Measurements from ENCODE around the gene MTURN. TPM values are rescaled to one million over a fixed set of nuclear protein-coding genes. Genes with fewer than 3 reads are reported as not detected.

Gene MTURN
- total RNA-seq, 4 donors from 2014 or later = 196 to 252 (median 225) TPM

DNA sequence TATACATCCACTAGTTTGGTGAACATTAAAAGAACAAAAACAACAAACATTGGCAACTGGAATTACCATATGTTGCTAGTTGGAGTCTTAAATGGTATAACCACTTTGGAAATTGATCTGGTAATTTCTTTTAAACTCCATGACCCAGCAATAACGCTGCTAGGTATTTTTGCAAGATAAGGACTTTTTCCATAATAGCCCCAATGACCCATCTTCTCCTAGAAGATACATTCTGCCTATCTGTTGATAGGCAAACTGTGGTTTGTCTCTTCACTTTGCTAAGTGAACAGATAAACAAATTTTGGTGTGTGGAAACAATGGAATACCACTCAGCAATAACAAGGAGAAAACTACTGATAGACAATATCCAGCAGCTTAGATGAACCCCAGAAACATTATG is 30.6 kb upstream of the MTURN start:
- Histone ChIP-seq H3K27me3 (no peaks in the 10 kb centered on the region), H3K4me1 (no peaks in the 10 kb centered on the region), H3K36me3 (no peaks in the 10 kb centered on the region), H3K4me3 (no peak overlapping the region), H3K9me3 (no peaks in the 10 kb centered on the region), H3K27ac (no peak overlapping the region)
- no peak for TF ChIP-seq EP300 (IDR thresholded peaks at IDR 0.05)
- TF ChIP-seq POLR2A (IDR thresholded peaks at IDR 0.05) = no peak
- TF ChIP-seq POLR2AphosphoS5 (IDR thresholded peaks at IDR 0.05) = no peak
- TF ChIP-seq, protein P1, sequence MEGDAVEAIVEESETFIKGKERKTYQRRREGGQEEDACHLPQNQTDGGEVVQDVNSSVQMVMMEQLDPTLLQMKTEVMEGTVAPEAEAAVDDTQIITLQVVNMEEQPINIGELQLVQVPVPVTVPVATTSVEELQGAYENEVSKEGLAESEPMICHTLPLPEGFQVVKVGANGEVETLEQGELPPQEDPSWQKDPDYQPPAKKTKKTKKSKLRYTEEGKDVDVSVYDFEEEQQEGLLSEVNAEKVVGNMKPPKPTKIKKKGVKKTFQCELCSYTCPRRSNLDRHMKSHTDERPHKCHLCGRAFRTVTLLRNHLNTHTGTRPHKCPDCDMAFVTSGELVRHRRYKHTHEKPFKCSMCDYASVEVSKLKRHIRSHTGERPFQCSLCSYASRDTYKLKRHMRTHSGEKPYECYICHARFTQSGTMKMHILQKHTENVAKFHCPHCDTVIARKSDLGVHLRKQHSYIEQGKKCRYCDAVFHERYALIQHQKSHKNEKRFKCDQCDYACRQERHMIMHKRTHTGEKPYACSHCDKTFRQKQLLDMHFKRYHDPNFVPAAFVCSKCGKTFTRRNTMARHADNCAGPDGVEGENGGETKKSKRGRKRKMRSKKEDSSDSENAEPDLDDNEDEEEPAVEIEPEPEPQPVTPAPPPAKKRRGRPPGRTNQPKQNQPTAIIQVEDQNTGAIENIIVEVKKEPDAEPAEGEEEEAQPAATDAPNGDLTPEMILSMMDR (IDR thresholded peaks at IDR 0.05) = no peak
- 74 to 81% methylated on average over 1 of the region's 1 CpG for WGBS, 2 donors (ENCODE audit: low coverage in 1 of 2)
- no peak for ATAC-seq

DNA sequence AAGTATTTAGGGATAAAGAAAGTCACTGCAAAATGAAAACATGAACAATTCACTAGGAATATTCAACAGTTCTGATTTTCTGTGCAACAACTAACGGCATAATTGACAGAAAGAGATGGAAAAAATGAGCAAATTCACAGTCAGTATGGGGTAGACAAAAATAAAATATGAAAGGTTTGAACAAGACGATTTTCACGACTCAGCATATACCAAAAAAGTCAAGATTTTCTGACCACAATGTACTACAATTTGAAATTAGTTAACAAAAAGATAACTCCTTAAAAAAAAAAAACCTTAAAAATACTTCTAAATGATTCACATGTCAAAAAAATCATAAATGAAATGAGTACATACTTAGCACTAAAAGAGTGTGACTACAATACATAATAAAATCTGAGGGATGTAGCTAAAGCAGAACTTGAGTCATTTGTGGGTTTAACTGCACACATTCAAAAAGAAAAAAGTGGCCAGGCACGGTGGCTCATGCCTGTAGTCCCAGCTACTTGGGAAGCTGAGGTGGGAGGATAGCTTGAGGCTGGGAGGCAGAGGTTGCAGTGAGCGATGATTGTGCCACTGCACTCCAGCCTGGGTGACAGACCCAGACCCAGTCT is 22.6 kb upstream of the MTURN start:
- no peak for TF ChIP-seq POLR2AphosphoS5 (IDR thresholded peaks at IDR 0.05)
- TF ChIP-seq EP300 (IDR thresholded peaks at IDR 0.05) = no peak
- TF ChIP-seq POLR2A (IDR thresholded peaks at IDR 0.05) = no peak
- TF ChIP-seq, protein P1 (IDR thresholded peaks at IDR 0.05) = no peak
- no peaks in the 10 kb centered on the region for H3K4me1 ChIP-seq
- no peak for ATAC-seq
- no peak overlapping the region for H3K27ac ChIP-seq
- H3K27me3 ChIP-seq = no peaks in the 10 kb centered on the region
- no peak overlapping the region for H3K4me3 ChIP-seq
- peaks cover 0 to 16% (median 0%) of the 10 kb centered on the region in 3 donors for H3K9me3 ChIP-seq
- WGBS, 2 donors (ENCODE audit: low coverage in 1 of 2) = 89 to 97% methylated on average over 4 to 5 of the region's 5 CpGs
- no peaks in the 10 kb centered on the region for H3K36me3 ChIP-seq

DNA sequence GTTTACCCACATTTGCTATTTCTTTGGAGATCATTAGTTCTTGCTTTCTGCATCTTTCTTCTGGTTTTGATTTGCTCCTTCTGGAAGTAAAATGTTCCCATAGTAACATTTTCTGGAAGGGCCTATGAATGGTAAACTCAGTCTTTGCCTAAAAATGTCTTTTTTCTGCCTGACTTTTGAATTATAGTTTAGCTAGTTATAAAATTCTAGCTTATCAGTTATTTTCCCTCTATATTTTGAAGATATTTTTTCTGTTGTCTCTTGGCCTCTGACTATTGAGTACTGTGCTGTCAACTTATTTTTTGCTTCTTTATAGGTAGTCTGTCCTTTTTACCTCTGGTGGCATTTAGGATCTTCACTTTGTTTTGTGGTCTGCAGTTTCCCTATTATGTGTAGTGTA is 21.6 kb upstream of the MTURN start:
- no peaks in the 10 kb centered on the region for H3K36me3 ChIP-seq
- peaks cover 0 to 16% (median 0%) of the 10 kb centered on the region in 3 donors for H3K9me3 ChIP-seq
- TF ChIP-seq EP300 (IDR thresholded peaks at IDR 0.05) (no peak), POLR2AphosphoS5 (IDR thresholded peaks at IDR 0.05) (no peak), POLR2A (IDR thresholded peaks at IDR 0.05) (no peak)
- H3K27ac ChIP-seq = no peak overlapping the region
- H3K4me3 ChIP-seq = no peak overlapping the region
- no peaks in the 10 kb centered on the region for H3K4me1 ChIP-seq
- no peak for ATAC-seq
- no peaks in the 10 kb centered on the region for H3K27me3 ChIP-seq

DNA sequence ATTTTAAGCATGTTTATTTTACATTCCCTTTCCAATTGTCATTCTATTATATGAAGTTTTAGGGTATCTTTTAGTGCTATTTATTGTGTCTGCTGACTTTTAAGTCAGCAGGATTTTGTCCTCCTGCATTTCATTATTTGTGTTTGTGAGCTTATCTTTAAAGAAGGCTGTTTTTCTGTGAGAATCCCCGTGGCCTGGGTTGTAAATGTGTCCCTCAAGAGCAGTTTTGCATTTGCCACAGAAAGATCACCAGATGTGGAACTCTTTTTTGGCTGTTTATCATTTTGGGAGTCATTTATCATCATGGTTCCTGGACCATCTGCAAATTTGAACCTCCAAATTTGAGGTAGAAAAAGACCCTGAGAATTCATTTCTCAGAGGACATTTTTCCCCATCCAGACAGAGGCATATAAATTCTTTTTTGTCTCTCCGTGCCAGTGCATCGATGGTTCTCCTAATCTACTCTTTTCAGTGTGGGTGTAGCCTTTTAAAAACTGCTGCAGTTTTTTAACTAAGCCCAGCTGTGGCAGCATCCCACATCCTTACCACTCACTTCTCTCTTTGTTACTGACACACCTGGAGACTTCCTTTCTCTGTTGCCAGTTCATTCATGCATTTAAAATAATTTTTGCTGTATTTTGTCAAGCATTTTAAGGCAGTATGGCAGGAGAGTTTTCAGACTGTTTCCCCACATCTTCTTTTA is 20.1 kb upstream of the MTURN start:
- H3K9me3 ChIP-seq = peaks cover 0 to 16% (median 0%) of the 10 kb centered on the region in 3 donors
- ATAC-seq = no peak
- H3K4me1 ChIP-seq = no peaks in the 10 kb centered on the region
- no peak overlapping the region for H3K27ac ChIP-seq
- H3K36me3 ChIP-seq = no peaks in the 10 kb centered on the region
- WGBS, 2 donors (ENCODE audit: low coverage in 1 of 2) = 46 to 84% methylated on average over 3 of the region's 3 CpGs
- no peaks in the 10 kb centered on the region for H3K27me3 ChIP-seq
- no peak for TF ChIP-seq POLR2A (IDR thresholded peaks at IDR 0.05)
- H3K4me3 ChIP-seq = no peak overlapping the region

DNA sequence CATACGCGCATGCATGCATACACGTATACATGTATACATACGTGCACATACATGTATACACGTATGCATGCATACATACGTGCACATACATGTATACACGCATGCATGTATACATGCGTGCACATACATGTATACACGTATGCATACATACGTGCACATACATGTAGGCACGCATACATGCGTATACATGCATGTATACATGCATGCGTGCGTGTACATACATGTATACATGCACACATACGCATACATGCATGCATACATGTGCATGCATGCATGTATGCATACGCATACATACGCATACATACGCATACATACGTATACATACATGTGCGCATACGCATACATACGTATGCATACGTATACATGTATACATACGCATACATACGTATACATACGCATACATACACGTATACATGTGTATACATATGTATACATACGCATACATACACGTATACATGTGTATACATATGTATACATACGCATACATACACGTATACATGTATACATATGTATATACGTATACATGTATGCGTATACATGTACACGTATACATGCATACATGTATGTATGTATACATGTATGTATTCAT is 19.0 kb upstream of the MTURN start:
- Histone ChIP-seq H3K27ac (no peak overlapping the region), H3K4me1 (no peaks in the 10 kb centered on the region), H3K9me3 (peaks cover 0 to 16% (median 0%) of the 10 kb centered on the region in 3 donors), H3K4me3 (no peak overlapping the region), H3K27me3 (no peaks in the 10 kb centered on the region), H3K36me3 (no peaks in the 10 kb centered on the region)
- no peak for ATAC-seq
- 82 to 84% methylated on average over 34 of the region's 34 CpGs for WGBS, 2 donors (ENCODE audit: low coverage in 1 of 2)
- TF ChIP-seq POLR2AphosphoS5 (IDR thresholded peaks at IDR 0.05) = peak; percentile 14
- no peak for TF ChIP-seq POLR2A (IDR thresholded peaks at IDR 0.05)

DNA sequence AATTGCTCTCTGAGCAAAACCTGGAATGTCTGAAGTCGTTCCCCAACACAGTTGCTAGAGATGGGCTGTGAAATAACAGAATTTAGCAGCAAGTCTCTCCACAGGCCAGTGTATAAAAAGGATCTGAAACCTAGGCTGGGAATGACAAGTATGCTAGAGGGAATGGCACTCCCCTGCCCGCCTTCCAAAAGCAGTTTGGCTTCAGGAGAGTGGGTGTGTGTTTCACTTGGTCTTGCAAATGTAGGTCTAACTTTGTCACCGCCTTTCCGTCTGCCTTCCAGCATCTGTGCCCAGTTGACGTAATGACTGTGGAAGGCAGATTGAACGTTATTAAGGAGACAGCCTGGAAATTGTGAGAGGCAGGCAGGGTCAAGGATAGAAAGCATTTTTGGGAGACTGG is 18.0 kb upstream of the MTURN start:
- no peak overlapping the region for H3K4me3 ChIP-seq
- H3K4me1 ChIP-seq = no peaks in the 10 kb centered on the region
- WGBS, 2 donors (ENCODE audit: low coverage in 1 of 2) = 37 to 39% methylated on average over 4 to 6 of the region's 6 CpGs
- TF ChIP-seq POLR2AphosphoS5 (IDR thresholded peaks at IDR 0.05) = peak; percentile 21
- TF ChIP-seq POLR2A (IDR thresholded peaks at IDR 0.05) = no peak
- H3K27ac ChIP-seq = peak overlapping the region in 2 of 4 donors; percentile 20 to 30
- H3K27me3 ChIP-seq = no peaks in the 10 kb centered on the region
- ATAC-seq = peak; percentile 51
- H3K36me3 ChIP-seq = no peaks in the 10 kb centered on the region
- H3K9me3 ChIP-seq = peaks cover 0 to 16% (median 0%) of the 10 kb centered on the region in 3 donors
